ENCODE results near the gene IDUA.

IDUA gene

DNA sequence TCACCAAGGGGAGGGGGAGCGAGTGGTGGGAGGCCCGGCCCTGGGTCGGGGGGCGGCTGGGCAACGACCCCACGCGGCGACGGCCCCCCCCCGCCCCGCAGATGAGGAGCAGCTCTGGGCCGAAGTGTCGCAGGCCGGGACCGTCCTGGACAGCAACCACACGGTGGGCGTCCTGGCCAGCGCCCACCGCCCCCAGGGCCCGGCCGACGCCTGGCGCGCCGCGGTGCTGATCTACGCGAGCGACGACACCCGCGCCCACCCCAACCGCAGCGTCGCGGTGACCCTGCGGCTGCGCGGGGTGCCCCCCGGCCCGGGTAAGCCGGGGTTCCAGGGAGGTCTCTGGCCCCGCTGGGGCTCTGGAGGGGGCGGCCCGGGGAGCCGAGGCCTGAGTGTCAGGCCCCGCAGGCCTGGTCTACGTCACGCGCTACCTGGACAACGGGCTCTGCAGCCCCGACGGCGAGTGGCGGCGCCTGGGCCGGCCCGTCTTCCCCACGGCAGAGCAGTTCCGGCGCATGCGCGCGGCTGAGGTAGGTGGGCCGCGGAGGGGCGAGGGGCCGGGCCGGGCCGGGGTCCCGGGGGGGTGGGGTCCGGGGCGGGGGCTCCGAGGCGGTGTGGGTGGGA lies 15.9 kb downstream of the IDUA start:
- no peak for DNase-seq

DNA sequence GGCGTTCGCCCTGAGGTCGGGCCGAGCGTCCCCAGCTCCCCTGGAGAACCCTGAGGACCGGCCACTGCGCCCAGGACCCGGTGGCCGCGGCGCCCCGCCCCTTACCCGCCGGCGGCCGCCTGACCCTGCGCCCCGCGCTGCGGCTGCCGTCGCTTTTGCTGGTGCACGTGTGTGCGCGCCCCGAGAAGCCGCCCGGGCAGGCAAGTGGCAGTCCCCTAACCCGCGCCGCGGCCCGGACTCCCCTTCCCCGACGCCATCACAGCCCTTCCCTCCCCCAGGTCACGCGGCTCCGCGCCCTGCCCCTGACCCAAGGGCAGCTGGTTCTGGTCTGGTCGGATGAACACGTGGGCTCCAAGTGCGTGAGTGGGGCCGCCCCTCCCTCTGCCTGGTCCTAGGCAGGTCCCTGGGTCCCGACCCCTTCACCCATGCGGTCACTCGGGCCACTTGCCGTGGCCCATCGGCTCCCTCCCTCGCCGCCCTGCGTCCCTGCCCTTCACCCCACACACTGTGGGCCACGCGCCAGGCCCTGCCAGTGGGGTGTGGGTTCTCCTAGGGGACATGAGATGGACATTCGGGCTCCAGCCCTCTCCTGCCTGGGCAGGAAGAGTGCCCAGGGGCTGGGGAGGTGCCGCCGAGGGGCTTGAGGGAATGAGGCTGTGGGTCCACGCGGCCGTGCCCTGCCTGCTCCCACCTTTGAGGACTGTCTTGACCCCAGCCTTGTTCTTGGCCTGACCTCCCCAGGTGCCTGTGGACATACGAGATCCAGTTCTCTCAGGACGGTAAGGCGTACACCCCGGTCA lies 16.6 kb downstream of the IDUA start:
- no peak for DNase-seq

DNA sequence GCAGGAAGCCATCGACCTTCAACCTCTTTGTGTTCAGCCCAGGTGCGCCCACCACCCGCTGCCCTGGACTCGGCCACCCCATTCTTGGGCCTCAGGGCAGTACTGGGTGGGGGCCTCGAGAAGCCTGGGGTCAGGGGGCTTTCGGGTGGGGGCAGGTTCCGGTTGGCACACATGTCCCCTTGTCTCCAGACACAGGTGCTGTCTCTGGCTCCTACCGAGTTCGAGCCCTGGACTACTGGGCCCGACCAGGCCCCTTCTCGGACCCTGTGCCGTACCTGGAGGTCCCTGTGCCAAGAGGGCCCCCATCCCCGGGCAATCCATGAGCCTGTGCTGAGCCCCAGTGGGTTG lies 17.2 kb downstream of the IDUA start:
- no peak for DNase-seq

DNA sequence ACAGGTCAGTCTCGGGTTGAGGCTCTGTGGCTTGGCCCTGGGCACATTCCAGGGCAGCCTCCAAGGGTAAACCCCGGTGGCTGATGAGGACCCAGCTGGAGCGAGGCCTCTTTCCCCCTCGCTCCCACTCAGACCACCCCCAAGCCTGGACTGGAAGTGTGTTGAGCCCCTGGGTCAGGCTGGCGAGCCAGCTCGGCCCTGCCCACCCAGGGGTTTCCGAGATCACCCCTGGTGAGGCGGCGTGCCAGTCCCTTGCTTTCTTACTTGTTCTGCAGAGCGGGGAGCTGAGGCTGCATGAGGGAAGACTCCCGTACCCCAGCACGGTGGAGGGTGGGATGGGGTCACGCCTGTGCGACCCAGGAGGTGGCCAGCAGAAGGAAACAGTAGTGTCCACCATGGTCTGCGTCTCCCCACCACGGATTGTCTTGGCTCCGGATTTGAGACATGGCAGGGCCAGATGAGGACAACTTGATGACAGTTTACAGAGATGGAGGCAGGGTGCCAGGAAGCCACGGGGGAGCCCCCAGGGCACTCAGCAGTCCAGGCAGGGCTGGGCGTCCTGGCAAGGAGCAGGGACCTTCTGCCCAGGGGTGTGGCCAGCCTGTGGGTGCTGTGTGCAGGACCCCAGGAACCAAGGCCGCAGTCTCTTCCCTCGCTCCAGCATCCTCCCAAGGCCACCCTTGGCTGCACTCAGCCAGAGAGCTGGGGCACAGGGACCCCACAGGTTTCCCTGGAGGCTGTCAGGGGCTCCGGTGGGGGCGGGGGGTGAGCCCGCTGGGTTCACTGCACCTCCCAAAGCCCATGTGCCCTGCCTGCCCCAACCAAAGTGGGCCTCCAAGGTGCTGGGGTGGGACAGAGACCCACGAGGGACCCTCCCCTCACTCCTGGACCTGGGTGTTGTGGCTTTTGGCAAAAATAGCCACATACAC lies 18.0 kb downstream of the IDUA start:
- no peak for DNase-seq

DNA sequence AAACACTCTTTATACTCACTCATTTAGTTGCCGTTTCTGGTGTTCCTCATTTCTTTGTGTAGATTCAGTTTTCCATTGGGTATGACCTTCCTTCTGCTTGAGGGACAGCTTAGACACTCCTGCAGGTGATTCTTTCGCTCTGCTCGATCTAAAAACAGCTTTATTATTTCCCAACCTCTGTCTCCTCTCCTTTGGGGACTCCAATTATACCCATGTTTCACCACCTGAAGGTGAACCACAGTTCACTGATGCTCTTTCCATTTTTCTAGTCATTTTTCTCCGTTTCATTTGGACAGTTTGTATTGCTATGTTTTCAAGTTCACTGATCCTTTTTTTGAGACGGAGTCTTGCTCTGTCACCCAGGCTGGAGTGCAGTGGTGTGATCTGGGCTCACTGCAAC lies 20.0 kb downstream of the IDUA start:
- DNase-seq: no peak

DNA sequence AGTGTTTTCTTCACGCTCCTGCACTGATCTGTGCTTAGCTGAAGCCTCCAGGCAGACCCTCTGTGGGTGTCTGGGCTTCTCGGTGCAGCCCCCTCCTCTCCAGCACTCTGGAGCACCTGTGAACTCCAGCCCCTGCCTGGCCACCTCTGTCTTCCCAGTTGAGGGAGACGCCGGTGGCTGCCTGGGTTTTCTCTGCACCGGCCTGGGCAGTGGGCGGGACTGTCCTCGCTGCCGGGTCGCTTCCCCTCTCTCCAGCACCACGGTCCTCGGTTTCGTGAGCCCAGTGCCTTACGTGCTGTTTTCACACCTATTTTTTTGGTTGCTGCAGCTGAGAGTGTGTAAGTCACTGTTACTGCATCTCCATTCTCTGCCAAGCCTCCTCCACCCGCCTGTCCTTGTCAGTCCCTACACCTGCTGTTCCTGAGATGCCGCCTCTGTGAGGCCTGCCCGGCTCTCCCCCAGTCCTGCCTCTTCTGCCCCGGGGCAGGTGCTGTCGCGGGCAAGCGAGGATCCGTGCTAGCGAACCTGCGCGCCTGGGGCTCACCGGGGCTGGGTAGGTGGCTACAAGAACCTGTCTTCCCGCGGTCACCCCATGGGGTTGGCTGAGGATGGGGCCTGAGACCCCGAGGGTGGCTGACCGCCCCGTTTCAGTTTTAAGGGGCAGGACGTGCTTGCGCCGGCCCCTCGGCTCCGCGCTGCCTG lies 22.1 kb downstream of the IDUA start:
- DNase-seq: peak; percentile 40

DNA sequence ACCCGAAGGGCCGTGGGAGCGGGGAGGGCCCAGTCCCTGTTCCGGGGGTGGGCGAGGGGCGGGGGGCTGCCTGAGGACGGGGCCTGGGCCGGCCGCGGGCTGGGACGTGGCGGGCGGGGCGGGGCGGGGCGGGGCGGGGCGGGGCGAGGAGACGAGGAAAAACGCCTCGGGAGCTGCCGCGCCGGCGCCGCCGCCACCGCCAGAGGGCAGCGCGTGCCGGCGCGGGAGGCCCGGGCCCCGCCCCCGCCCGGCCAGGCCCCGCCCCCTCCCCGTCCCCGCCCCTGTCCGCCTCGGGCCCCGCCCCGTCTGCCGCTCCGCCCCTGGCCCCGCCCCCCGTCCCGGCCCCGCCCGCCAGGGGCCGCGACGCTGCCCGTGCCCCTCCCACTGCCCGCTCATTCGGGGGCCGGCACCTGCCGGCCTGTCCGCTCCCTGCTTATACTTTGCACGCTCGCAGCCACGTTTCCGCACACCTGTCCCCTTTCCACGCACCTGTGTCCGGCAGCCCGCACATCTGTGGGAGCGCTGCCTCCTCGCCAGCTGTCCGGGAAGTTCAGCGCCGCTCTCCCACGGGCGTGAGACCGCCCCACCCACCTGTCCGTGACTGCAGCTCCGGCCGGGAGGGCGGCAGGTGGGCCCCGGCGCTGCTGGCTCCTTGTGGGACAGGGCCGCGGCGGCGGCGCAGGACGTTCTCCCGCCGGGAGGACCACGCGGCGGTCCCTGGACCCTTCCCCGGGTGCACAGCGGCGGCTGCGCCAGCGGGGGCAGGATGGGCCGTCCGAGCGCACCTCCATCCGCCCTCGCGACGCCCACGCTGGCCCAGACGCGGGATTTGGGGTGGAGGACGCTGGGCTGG lies 22.9 kb downstream of the IDUA start:
- peak; percentile 74 for DNase-seq

DNA sequence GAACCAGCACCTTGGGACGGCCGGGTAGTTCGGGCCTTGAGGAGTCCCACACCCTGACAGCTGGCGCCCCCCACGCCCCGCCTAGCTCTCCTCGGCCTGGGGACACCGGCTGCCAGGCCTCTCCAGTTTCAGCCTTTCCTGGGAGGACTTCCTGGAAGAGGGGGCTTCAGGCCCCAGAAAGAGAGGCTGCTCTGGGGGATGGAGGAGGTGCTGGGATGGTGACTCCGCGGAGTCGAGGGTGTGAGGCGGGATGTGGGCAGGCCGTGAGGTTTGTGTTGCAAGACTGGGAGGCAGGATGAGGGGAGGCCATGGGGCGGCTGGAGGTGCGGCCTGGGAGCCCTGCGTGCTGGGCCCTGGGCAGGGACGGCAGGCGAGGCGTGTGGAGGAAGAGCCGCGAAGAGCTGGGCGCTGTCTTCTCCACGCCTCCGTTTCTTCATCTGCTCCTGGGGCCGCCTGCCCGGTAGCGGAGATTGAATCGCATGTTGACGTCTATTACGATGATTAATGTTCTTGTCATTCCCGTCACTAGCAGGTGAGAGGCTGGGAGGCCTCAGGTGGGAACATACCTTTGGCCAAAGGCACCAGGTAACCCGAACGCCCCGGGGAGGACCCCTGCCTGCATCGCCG lies 23.7 kb downstream of the IDUA start:
- peak; percentile 82 for DNase-seq

DNA sequence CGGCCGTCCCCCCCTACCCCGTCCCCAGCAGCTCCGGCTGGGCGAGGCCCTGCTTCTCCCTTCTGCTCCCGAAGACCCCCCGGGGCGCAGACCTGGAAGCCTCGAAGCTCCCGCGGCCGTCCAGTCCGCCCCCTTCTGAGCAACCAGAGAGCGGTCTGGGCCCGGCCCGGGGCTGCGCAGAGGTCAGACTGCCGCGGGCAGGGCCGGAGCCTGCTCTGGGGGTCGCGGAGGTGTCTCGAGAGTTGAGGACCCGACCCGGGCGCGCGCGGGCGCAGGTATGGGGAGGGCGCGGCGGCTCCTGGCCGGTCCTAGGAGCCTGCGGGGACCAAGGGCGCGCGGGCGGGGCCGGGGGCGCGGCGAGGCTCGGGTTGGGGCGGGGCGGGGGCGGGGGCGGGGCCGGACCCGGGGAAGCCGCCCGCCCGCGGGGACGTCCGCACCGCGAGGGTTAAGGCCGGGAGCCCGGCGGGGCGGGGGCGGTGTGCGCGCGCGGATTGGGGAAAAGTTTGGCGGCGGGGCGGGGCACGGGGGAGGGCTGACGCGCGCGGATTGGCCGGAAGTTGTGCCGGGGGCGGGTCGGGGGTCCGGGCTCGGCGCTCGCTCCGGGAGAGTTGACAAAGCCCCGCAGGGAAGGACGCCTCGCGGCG lies 24.3 kb downstream of the IDUA start, which contains the start of gene FGFRL1:
Gene FGFRL1 (plus strand): TSS at position 605 of the 644 bp plus-strand sequence. CDS start 860 bp downstream, outside the sequence.
- peak; percentile 96 for DNase-seq

DNA sequence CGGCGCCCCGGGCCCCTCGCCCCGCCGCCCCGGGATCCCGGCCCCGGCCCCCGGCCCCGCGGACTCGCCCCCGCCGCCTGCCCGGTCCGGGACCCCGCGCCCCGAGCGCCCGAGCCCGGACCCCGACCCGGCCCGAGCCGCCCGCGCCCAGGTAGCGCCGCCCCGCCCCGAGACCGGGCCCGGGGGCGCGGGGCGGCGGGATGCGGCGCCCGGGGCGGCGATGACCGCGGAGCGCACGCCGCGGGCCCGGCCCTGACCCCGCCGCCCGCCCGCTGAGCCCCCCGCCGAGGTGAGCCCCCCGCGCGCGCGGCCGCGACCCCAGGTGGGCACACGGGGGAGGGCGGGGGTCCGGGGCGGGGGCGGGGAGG lies 24.8 kb downstream of the IDUA start:
- DNase-seq: no peak

DNA sequence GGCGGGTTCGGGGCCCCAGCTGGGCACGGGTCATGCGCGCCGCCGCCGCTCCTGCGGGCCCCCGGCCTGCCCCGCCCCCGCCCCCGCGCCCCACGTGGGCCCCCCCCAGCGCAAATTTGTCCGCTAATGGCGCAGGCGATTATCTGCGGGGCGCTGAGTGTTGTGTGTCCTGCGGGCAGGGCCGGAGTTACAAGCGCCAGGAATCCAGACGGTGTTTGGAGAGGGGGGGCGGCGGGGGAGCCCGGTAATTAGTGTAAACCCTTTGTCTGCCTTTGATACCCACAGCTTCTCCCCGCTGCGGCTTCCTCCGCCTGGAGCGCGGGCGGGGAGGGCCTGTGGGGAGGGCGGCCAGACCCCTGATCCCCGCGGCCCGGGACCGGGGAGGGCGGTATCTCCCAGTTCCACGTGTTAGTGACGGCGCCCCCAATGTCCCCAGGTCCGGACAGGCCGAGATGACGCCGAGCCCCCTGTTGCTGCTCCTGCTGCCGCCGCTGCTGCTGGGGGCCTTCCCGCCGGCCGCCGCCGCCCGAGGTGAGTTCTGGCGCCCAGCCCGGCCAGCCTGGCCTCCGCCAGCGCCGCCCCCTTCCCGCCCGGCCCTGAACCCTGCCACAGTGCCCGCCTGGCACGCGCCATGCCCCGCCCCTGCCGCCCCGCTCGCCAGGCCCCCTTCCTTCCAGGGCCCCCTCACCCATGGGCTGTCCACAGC lies 25.3 kb downstream of the IDUA start:
- peak; percentile 47 for DNase-seq

DNA sequence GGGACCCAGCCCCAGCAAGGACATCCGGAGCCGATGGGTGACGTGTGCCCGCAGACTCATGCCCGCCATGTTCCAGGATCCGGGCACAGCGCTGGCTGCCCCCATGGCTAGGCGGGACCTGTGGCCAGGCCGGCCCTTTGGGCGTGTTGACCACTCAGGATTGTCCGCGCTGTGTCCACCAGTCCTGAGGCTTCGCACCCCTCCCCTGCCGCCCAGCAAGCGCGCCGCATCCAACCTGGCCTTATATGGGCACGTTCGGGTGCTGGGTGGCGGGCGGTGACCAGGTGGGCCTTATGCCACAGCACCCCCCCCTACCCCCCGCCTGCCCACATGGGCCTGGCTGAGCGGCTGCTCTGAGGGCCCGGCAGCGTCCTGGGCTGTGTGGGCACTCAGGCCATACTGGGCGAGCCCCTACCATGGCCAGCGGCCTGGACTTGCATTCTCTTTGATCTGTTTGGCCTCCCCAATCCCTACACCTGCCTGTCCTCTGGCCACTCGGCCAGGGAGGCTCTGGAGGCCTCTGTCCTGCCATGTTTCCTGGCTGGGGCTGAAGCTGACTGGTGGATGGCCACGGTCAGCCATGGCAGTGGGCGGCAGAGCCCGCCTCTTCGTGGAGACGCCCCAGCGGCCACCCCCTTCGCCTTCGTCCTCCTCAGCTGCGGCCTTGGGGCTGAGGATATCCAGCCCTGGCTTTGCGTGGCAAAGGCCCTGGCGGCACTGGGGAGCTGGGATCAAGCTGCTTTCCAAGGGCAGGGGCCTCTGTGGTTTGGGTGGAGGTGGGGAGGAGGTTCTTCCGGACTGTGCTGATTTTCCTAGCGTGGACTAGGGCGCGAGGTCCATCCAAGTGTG lies 26.6 kb downstream of the IDUA start:
- no peak for DNase-seq

DNA sequence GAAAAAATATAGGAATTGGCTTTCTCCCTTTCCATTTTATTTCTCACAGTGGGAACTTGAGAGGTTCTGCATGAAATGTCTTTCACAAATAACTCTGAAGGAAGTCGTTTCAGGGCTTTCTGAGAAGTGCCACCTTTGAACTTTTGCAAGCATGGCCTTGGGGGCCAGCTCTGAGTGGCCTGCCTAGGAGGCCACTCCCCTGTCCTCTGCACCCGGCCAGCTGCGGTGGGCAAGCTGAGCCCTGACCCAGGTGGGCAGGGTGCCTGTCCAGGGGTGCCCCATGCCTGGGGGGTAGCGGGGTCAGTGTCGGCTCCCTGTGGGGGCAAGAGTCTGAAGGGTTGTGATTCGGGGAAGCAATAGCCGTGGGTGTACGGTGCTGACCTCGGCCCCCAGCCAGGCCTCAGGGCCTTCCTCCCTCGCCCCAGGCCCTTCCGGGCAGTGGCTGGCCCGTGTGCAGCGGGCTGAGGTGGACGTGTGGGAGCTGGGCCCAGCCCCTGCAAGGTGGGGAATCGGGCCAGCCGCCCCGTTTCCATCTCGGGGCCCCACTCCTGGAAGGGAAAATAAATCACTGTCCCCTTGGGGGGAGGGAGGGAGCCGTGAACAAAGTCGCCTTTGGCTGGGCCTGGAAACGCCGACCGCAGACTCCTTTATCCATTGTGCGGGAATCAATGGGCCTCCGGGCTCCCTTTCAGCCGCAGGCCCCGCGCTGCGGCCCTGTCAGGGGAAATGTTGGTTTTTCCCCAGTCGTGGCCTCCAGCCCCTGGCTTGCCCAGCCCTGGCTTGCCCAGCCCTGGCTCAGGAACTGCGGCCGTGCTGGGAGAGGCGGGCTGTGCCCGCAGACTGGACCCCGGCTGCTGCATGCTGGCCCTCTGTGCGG lies 27.7 kb downstream of the IDUA start:
- DNase-seq: no peak

DNA sequence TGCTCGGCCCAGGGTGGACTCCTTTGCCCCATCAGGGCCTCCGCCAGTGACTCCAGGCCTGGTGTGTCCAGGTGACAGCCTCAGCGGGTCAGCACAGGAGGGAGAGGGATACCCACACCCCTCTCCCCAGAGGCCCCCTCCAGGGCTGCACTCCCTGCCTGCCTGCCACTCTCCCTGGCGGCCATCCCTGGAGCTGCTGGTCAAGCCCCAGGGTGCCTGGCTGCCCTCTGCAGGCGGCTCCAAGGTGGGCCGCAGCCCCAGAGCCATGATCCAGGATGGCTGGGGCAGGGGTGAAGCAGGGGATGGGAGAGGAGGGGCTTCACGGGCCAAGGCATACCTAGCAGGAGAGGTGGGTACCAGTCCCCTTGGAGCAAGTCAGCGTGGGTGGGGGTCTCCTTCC lies 28.3 kb downstream of the IDUA start:
- DNase-seq: no peak

DNA sequence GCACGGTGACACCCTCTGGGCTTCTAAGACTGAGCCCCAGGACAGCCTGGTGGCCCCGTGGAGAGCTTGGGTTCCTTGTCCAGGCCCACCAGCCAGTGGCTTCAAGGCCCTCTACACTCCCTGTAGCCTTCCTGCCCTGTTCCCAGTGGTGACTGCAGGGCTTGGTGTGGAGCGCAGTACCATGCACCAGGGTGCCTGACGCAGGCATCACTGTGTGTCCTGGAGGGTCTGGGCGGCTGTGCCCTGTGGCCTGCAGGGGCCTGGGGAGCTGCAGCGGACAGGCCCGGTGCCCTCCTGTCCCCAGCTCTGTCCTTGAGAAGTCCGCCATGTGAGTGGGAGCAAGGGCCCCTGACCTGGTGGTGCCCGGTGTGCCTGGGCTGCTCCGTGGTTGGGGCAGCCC lies 28.9 kb downstream of the IDUA start:
- no peak for DNase-seq

DNA sequence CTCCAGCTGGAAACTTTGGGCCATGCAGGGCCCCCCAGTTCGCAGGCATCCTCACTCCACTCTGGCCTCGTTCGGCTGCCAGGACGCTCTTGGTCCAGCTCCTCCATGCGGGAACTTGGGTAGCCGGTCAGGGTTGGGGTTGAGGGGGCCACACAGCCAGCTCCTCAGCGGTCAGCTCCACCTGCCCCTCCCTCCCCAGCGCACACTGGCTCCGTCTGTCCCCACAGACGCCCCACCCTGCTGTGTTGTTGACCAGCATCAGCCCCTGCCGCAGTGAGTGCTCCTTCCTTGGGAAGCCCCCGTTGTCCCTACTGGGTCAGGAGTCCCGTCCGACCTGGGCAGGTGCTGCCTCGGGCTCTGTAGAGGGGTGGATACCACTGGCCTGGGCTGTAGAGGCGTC lies 30.4 kb downstream of the IDUA start:
- DNase-seq: no peak

DNA sequence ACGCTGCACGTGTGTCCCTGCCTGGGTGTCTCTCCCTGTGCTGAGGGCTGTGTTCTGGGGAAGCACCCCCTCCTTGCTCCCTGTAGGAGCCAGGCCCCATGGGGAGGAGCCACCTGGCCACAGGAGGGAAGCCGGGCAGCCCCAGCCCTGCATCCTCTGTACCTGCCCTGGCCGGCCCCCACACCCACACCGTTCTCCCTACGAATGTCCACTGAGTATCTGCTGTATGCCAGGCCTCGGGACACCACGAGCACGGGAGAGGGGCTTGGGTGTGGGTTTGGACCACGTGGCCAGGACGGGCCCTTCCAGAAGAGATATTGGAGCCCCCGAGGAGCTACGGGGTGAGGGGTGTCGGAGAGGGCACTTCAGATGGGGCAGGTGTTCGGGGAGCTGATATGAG lies 30.9 kb downstream of the IDUA start:
- DNase-seq: no peak
